NCI-H128 (cell line): Measurements from ENCODE around the gene HDDC3.
"Not testable (repeated sequence)": the region's sequence is repeated elsewhere in the genome, so short reads cannot be mapped to it uniquely, and the experiment has no call there.

Experiments used
- DNase-seq: peaks from one replicate; lab custom pipeline; 2025; ENCODE audit not compliant: unreplicated experiment; lab: John Stamatoyannopoulos, UW

Gene HDDC3

GRCh38 chr15:90930861-90931574, 1.3 kb downstream of the HDDC3 start:
- DNase-seq = no peak

- DNase-seq = no peak
Measured at GRCh38 chr15:90929246-90930019, 2.9 kb downstream of the HDDC3 start.

DNA sequence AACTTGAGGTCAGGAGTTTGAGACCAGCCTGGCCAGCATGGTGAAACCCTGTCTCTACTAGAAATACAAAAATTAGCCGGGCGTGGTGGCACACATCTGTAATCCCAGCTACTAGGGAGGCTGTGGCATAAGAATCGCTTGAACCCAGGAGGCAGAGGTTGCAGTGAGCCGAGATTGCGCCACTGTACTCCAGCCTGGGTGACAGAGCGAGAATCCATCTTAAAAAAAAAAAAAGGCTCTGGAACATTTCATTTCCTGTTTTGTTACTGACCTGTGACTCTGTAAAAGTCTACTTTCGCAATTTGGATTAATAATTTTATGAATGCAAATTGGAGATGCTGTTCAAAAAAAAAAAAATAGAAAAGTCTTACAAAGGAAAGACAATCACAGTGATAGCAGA, 4.2 kb downstream of the HDDC3 start:
- not testable (repeated sequence) for DNase-seq

- DNase-seq = not testable (repeated sequence)
Measured at GRCh38 chr15:90926766-90927165, 5.6 kb downstream of the HDDC3 start.

DNA sequence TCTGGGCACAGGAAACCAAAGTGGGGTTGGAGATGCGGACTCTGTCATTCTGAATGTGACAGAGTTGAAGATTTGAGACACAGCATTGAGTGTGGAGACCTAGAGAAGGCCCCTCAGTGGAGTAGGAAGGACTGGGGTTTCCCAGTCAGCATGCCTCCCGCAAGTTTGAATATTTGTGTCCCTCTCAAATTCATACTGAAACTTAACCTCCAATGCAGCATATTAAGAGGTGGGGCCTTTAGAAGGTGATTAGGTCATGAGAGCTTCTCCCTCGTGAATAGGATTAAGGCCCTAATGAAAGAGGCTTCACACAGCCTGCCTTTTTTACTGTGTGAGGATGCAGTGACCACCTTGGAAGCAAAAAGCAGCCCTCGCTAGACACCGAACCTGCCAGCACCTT, 8.0 kb downstream of the HDDC3 start:
- DNase-seq = no peak

DNA sequence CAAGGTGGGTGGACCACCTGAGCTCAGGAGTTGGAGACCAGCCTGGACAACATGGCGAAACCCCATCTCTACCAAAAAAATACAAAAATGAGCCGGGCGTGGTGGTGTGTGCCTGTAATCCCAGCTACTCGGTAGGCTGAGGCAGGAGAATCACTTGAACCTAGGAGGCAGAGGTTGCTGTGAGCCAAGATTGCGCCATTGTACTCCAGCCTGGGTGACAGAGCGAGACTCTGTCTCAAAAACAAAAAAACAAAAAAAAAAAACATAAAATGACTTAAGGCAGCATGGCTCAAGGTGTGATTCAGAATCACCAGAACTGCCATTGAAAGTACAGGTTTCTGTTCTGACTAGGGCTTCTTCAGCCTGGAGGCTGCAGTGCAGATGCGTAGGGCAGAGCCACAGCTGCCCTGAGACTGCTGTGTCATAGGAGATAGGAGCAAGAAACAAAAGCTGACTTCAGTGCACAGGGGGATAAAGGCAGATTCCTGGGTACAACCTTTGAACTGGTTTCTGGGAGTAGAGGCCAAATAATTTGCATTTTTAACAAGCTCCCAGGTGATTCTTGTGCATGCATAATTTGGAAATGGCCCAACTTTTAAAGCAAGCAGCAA, 9.5 kb downstream of the HDDC3 start:
- DNase-seq = not testable (repeated sequence)

DNA sequence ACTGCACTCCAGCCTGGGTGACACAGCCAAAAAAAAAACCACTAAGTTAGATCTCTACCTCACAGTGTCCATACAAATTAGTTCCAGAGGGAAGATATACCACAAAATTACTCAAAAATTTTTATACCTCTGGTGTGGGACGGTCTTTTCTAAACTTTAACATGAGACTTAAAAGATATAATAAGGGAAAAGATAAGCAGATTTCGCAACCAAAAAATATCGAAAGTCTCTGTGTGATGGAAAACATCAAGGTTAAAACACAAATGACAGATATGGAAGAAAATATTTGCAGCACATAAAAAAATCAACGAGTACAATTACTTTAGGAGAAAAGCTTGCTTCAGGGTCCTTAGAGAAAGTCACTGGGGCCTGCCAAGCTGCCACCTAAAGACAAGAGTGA, 10.5 kb downstream of the HDDC3 start:
- no peak for DNase-seq

DNA sequence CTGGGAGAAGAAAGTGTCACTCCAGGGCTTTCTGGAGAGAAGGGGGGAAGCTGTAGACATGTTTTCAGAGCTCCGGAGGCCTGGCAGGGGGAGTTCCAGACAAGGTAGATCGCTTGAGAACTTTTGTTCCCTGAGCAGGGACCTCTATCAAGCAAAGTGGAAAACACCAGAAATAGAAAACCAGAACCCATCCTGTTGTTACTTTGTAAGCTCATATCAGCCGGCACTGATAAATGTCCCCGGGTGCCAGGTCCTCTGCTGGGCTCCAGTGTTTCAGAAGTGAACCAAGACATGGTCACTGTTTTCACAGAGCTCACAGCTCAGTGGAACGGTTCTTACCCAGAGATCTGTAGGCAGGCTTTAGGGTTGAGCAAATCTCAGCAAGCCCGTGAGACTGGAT, 13.5 kb downstream of the HDDC3 start:
- DNase-seq = no peak

DNA sequence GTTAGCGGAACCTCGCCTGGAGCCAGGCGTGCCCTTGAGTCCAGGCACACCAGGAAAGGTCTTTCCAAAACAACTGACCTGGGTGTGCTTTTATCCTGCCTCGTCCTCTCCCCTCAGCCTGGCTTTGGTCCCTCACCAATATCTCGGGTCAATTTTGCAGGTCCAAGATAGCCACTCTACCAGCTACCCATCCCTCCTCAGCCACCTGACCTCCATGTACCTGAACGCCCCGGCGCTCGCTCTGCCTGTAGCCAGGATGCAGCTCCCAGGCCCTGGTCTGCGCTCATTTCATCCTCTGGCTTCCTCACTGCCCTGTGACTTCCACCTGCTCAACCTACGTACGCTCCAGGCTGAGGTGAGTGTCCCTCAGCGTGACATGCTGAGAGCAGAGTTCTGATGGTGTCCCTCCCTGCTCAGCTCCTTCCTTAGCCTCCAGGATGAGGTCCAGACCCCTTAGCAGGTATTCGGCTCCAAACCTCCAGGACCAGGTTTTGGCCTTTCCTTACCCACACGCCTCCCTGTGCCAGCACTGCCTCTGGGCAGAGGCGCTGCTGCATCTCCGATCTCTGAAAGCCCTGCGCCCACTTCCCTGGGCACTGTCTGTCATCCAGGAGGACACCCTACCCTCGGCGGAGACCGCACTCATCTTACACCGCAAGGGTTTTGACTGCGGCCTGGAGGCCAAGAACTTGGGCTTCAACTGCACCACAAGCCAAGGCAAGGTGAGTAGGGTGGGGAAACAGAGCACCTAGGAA, 14.1 kb downstream of the HDDC3 start:
- DNase-seq = no peak

DNA sequence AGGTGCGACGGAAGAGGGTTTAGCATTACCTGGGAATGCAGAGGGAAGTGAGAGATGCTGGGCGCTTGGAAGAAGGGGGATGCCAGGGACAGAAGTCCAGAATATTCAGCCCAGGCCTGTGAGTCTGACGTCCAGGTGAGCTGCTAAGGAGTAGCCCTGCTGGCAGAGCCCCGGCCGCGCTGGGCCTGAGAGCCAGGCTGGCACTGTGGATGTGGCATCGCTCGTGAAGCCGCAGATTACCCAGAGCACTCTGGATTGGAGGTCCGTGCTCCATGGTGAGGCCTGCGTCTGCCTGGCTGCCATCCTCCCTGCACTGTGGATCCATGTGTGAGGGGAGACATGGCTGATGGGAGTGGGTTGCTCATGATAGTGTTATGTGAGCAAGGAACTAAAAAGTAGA, 14.8 kb downstream of the HDDC3 start:
- DNase-seq = no peak

GRCh38 chr15:90916461-90916860, 15.9 kb downstream of the HDDC3 start:
- DNase-seq = no peak

DNA sequence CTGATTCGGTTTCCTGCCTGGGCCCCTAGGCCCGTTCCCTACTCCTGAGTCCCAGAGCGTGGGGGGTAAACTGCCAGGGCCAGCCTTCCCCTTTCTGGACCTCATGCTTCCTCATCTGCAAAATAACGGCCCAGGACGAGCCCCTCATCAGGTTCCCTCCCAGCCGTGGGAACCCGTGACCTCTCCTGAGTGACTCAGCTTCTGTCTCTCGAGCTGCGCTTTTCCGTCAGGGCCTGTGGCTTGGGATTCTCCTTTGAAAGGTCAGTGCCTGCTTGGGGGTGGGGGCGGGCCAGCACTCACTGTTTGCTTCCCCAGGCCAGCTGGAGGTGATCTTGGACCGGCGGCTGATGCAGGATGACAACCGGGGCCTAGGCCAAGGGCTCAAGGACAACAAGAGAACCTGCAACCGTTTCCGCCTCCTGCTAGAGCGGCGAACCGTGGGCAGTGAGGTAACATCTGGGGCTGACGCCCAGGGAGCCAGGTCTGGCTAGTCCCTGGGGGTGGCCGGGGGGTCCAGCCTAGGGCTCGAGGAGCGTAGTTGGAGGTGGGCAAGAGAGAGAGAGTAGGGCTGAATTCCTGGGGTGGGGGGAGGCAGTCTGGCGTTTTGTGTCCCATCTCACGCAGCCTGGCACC, 16.4 kb downstream of the HDDC3 start:
- DNase-seq = no peak

DNA sequence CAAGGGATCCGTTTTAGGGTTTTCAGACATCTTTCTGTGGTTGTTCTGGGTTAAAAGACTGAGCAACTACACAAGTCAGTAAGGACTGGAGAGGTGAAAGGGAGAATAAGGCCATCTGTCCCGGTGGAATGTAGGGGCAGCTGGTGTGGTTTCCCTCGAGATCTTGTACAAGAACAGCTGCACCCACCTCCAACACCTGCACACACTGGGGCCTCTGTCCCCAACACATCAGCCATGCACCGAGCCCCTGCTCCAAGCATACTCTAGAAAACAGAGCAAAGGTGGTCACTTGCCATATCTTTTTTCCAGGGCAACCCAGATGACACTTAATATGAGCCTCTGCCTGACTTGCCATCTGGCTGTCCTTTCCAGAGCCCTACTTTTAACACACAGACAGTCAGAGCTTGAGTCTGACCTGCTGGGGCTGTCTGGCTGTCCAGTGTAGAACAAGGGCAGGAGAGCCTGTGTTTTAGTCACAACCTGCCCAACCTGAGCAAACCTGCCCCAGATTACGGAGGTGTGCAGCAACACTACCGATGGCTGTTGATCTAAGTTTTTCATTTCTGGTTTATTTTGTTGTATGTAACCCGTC, 17.0 kb downstream of the HDDC3 start:
- DNase-seq = no peak

DNA sequence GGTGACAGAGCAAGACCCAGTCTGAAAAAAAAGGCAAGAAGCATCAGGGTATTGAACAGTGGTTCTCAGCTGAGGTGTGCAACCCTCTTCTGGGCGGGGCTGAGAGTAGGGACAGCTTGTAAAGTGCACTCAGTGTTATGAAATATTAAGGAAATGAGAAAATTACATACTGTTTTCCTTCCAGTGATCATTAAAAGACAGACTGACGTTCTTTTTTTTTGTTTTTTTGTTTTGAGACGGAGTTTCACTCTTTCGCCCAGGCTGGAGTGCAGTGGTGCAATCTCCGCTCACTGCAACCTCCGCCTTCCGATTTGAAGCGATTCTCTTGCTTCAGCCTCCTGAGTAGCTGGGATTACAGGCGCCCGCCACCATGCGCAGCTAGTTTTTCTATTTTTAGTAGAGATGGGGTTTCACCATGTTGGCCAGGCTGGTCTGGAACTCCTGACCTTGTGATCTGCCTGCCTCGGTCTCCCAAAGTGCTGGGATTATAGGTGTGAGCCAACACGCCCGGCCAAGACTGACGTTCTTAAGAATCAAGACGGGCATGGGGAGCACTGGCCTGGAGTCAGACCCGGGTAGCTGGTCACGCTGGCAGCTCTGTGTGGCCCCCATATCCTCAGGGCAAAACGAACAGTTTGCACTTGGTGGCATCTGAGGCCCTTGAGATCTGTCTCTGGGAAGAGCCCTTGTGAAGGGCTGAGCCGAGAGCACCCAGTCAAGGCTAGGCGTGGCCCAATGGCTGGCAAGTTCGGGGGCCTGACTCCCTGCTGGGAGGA, 17.9 kb downstream of the HDDC3 start:
- no peak for DNase-seq

GRCh38 chr15:90913398-90913944, 18.9 kb downstream of the HDDC3 start:
- no peak for DNase-seq

DNA sequence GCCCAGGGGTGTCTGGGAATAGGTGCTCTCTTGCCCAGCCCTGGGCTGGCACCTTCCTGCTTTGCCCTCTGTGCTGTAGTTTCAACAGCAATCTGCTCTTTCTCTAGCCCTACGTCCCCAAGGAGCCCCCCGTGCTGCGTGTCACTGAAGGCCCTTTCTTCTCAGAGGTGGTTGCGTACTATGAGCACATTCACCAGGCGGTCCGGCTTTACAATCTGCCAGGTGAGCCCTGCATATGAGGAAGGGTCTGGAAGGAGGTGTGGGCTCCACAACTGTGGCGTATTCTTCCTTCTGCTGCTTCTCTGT, 19.6 kb downstream of the HDDC3 start:
- no peak for DNase-seq

- no peak for DNase-seq
Measured at GRCh38 chr15:90911906-90912769, 20.2 kb downstream of the HDDC3 start.

GRCh38 chr15:90911302-90911623, 21.1 kb downstream of the HDDC3 start:
- no peak for DNase-seq
